IgD-negative memory B cell (primary cell): ENCODE measurements around the gene GPER1. TPM values are rescaled to one million over a fixed set of nuclear protein-coding genes. Genes with fewer than 3 reads are reported as not detected.
"Not testable (repeated sequence)": the region's sequence is repeated elsewhere in the genome, so short reads cannot be mapped to it uniquely, and the experiment has no call there.

ENCODE experiments used
- H3K27ac Mint-ChIP-seq, 3 donors: one replicate each; pipeline ENCODE4 v1.8.0; 2020 to 2022; ENCODE audit warnings: mild to moderate bottlenecking in 3 of 3, mixed read lengths in 3 of 3, moderate library complexity in 1 of 3
- H3K27me3 Mint-ChIP-seq: one replicate; pipeline ENCODE4 v1.8.0; 2021; ENCODE audit warnings: mixed read lengths
- H3K36me3 Mint-ChIP-seq: one replicate; pipeline ENCODE4 v1.8.0; 2020; ENCODE audit warnings: mild to moderate bottlenecking, mixed read lengths
- H3K4me1 Mint-ChIP-seq, 3 donors: one replicate each; pipeline ENCODE4 v1.8.0; 2020 to 2022; ENCODE audit warnings: mixed read lengths in 3 of 3, mild to moderate bottlenecking in 1 of 3
- H3K4me3 Mint-ChIP-seq, 4 donors: one replicate each; pipeline ENCODE4 v1.8.0; 2020 to 2022; ENCODE audit warnings: mild to moderate bottlenecking in 4 of 4, mixed read lengths in 4 of 4, moderate library complexity in 3 of 4
- H3K9me3 Mint-ChIP-seq, 3 donors: one replicate each; pipeline ENCODE4 v1.8.0; 2020 to 2021; ENCODE audit warnings: mixed read lengths in 3 of 3, mild to moderate bottlenecking in 1 of 3
- polyA plus RNA-seq: library from polyadenylated mRNA; unstranded; fragments of 300-500 nt; fragmentation: Illumina TruSeq; gene quantifications from one replicate; pipeline ENCODE4 v1.2.3, GENCODE V29; 2021

GPER1 gene
- 0.66 TPM for polyA plus RNA-seq

GRCh38 chr7:1087952-1088920 lies at the start of gene GPER1:
GPER1 (plus strand) TSS chr7:1088113; CDS start chr7:1091729, 3,616 bp downstream.
- H3K4me3 Mint-ChIP-seq, result peak within 1 kb of the TSS; percentile 78 to 94 (median 87)

GRCh38 chr7:1040233-1040632 lies 47.7 kb upstream of the GPER1 start:
- not testable (repeated sequence) for H3K27ac Mint-ChIP-seq, H3K36me3 Mint-ChIP-seq, H3K27me3 Mint-ChIP-seq, H3K9me3 Mint-ChIP-seq
- H3K4me3 Mint-ChIP-seq, result peak overlapping the region in 1 of 4 donors; percentile 52
- H3K4me1 Mint-ChIP-seq, result peaks cover 5 to 13% (median 10%) of the 10 kb centered on the region in 3 donors

More at GRCh38 chr7:1087952-1088920, at the start of gene GPER1:
- H3K4me1 Mint-ChIP-seq, result peaks cover 21 to 28% (median 26%) of the 10 kb centered on the region in 3 donors
- peaks cover 2% of the 10 kb centered on the region for H3K27me3 Mint-ChIP-seq
- H3K27ac Mint-ChIP-seq, result peak within 1 kb of the TSS; percentile 73 to 89 (median 76)
- no peaks in the 10 kb centered on the region for H3K36me3 Mint-ChIP-seq
- H3K9me3 Mint-ChIP-seq, result no peaks in the 10 kb centered on the region

- H3K27ac Mint-ChIP-seq, result peak overlapping the region in 1 of 3 donors; percentile 25
- H3K9me3 Mint-ChIP-seq, result no peaks in the 10 kb centered on the region
- peaks cover 1% of the 10 kb centered on the region for H3K27me3 Mint-ChIP-seq
- H3K4me3 Mint-ChIP-seq, result peak overlapping the region in 1 of 4 donors; percentile 52
- peaks cover 7 to 16% (median 12%) of the 10 kb centered on the region in 3 donors for H3K4me1 Mint-ChIP-seq
- no peaks in the 10 kb centered on the region for H3K36me3 Mint-ChIP-seq
These were observed 47.1 kb upstream of the GPER1 start for GRCh38 chr7:1040790-1041189.

GRCh38 chr7:1041551-1042491 lies 46.1 kb upstream of the GPER1 start:
- H3K36me3 Mint-ChIP-seq, result no peaks in the 10 kb centered on the region
- no peaks in the 10 kb centered on the region for H3K9me3 Mint-ChIP-seq
- H3K4me1 Mint-ChIP-seq, result peaks cover 7 to 16% (median 12%) of the 10 kb centered on the region in 3 donors
- H3K27me3 Mint-ChIP-seq, result peaks cover 1% of the 10 kb centered on the region
- peak overlapping the region in 2 of 4 donors; percentile 24 to 36 for H3K4me3 Mint-ChIP-seq
- peak overlapping the region in 2 of 3 donors; percentile 62 to 63 for H3K27ac Mint-ChIP-seq

- H3K4me3 Mint-ChIP-seq, result peak overlapping the region in 1 of 4 donors; percentile 68
- no peaks in the 10 kb centered on the region for H3K36me3 Mint-ChIP-seq
- H3K27ac Mint-ChIP-seq, result peak overlapping the region in 2 of 3 donors; percentile 62 to 63
- peaks cover 11 to 16% (median 12%) of the 10 kb centered on the region in 3 donors for H3K4me1 Mint-ChIP-seq
- peaks cover 1% of the 10 kb centered on the region for H3K27me3 Mint-ChIP-seq
- no peaks in the 10 kb centered on the region for H3K9me3 Mint-ChIP-seq
These were observed 45.5 kb upstream of the GPER1 start for GRCh38 chr7:1042492-1042833.

GRCh38 chr7:1043552-1044188 lies 44.2 kb upstream of the GPER1 start:
- H3K9me3 Mint-ChIP-seq, result no peaks in the 10 kb centered on the region
- peak overlapping the region; percentile 77 to 91 (median 84) for H3K4me3 Mint-ChIP-seq

GRCh38 chr7:1044189-1045068 lies 43.5 kb upstream of the GPER1 start, which contains the start of gene GPR146:
GPR146 (plus strand) TSS chr7:1044546; CDS start chr7:1057516, 12,970 bp downstream.
- Mint-ChIP-seq H3K4me1 (peaks cover 15 to 20% (median 17%) of the 10 kb centered on the region in 3 donors), H3K27ac (peak within 1 kb of the TSS; percentile 55 to 76 (median 76)), H3K27me3 (peaks cover 1% of the 10 kb centered on the region), H3K9me3 (no peaks in the 10 kb centered on the region), H3K4me3 (peak within 1 kb of the TSS; percentile 77 to 95 (median 87)), H3K36me3 (no peaks in the 10 kb centered on the region)

More at GRCh38 chr7:1043552-1044188, 44.2 kb upstream of the GPER1 start:
- peaks cover 1% of the 10 kb centered on the region for H3K27me3 Mint-ChIP-seq
- H3K27ac Mint-ChIP-seq, result peak overlapping the region; percentile 55 to 76 (median 76)
- H3K4me1 Mint-ChIP-seq, result peaks cover 15 to 16% (median 15%) of the 10 kb centered on the region in 3 donors
- no peaks in the 10 kb centered on the region for H3K36me3 Mint-ChIP-seq

GRCh38 chr7:1045069-1046063 lies 42.5 kb upstream of the GPER1 start:
- Mint-ChIP-seq H3K9me3 (no peaks in the 10 kb centered on the region), H3K4me3 (peak overlapping the region; percentile 50 to 95 (median 87)), H3K27me3 (peaks cover 1% of the 10 kb centered on the region), H3K4me1 (peaks cover 15 to 20% (median 17%) of the 10 kb centered on the region in 3 donors), H3K27ac (peak overlapping the region in 2 of 3 donors; percentile 34 to 70), H3K36me3 (no peaks in the 10 kb centered on the region)

GRCh38 chr7:1046722-1047679 lies 40.9 kb upstream of the GPER1 start:
- peak overlapping the region in 2 of 4 donors; percentile 21 to 74 for H3K4me3 Mint-ChIP-seq

GRCh38 chr7:1049006-1049741 lies 38.7 kb upstream of the GPER1 start:
- Mint-ChIP-seq H3K36me3 (no peaks in the 10 kb centered on the region), H3K27ac (no peak overlapping the region), H3K27me3 (peaks cover under 1% of the 10 kb centered on the region), H3K4me3 (no peak overlapping the region), H3K9me3 (no peaks in the 10 kb centered on the region), H3K4me1 (peaks cover 11 to 15% (median 12%) of the 10 kb centered on the region in 3 donors)

More at GRCh38 chr7:1046722-1047679, 40.9 kb upstream of the GPER1 start:
- no peaks in the 10 kb centered on the region for H3K9me3 Mint-ChIP-seq
- H3K27ac Mint-ChIP-seq, result no peak overlapping the region
- H3K4me1 Mint-ChIP-seq, result peaks cover 15 to 20% (median 17%) of the 10 kb centered on the region in 3 donors
- no peaks in the 10 kb centered on the region for H3K36me3 Mint-ChIP-seq
- H3K27me3 Mint-ChIP-seq, result no peaks in the 10 kb centered on the region

- Mint-ChIP-seq H3K27me3 (peaks cover 3% of the 10 kb centered on the region), H3K9me3 (no peaks in the 10 kb centered on the region), H3K4me3 (no peak overlapping the region), H3K27ac (peak overlapping the region in 1 of 3 donors; percentile 16), H3K36me3 (no peaks in the 10 kb centered on the region), H3K4me1 (peaks cover 11 to 14% (median 11%) of the 10 kb centered on the region in 3 donors)
These were observed 38.1 kb upstream of the GPER1 start for GRCh38 chr7:1049801-1050200.
